Mammary epithelial cell (primary cell): Measurements from ENCODE around the gene ZNF718.

Experiments used
- CTCF ChIP-seq, 2 donors: IDR thresholded peaks in 1 of 2; conservative IDR thresholded peaks in 1 of 2; 2 replicates each; pipeline ENCODE4 v1.5.1; 2011 to 2012; ENCODE audit warnings: inconsistent platforms in 2 of 2, low read length in 2 of 2, mild to moderate bottlenecking in 2 of 2, control low read depth in 1 of 2, low read depth in 1 of 2; ENCODE audit not compliant: insufficient read depth in 1 of 2; ENCODE audit errors: extremely low read depth in 1 of 2
- EZH2 ChIP-seq: IDR thresholded peaks from 2 replicates; pipeline ENCODE4 v1.6.1; 2012; ENCODE audit warnings: low read length, inconsistent platforms, borderline replicate concordance

GRCh38 chr4:138935-139334, 14.6 kb downstream of the ZNF718 start:
- TF ChIP-seq CTCF (conservative IDR thresholded peaks at IDR 0.05 in 1 of 2, IDR thresholded peaks at IDR 0.05 in 1 of 2; ENCODE audit: extremely low read depth in 1 of 2, insufficient read depth in 1 of 2, low read depth in 1 of 2, low read length in 2 of 2) (no peak), EZH2 (no peak)
